Measurements from ENCODE around the gene MAPK4.

- TF ChIP-seq POLR2A (IDR thresholded peaks at IDR 0.05) = no peak
- TF ChIP-seq, protein P1, sequence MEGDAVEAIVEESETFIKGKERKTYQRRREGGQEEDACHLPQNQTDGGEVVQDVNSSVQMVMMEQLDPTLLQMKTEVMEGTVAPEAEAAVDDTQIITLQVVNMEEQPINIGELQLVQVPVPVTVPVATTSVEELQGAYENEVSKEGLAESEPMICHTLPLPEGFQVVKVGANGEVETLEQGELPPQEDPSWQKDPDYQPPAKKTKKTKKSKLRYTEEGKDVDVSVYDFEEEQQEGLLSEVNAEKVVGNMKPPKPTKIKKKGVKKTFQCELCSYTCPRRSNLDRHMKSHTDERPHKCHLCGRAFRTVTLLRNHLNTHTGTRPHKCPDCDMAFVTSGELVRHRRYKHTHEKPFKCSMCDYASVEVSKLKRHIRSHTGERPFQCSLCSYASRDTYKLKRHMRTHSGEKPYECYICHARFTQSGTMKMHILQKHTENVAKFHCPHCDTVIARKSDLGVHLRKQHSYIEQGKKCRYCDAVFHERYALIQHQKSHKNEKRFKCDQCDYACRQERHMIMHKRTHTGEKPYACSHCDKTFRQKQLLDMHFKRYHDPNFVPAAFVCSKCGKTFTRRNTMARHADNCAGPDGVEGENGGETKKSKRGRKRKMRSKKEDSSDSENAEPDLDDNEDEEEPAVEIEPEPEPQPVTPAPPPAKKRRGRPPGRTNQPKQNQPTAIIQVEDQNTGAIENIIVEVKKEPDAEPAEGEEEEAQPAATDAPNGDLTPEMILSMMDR (IDR thresholded peaks at IDR 0.05) = no peak
These were observed 148.1 kb downstream of the MAPK4 start for GRCh38 chr18:50707855-50708469.
